A549 treated with dexamethasone at 1 μM for 4 hours (cell line): ENCODE measurements around the gene GOLGA6L4. TPM values are rescaled to one million over a fixed set of nuclear protein-coding genes. Genes with fewer than 3 reads are reported as not detected.

Source experiments
- total RNA-seq: library from RNA; stranded (reverse); fragments of 200-300 nt; extraction: Qiagen RNA extraction; gene quantifications from 5 replicates; pipeline ENCODE4 v1.2.3, GENCODE V29; 2022

Gene GOLGA6L4, protein sequence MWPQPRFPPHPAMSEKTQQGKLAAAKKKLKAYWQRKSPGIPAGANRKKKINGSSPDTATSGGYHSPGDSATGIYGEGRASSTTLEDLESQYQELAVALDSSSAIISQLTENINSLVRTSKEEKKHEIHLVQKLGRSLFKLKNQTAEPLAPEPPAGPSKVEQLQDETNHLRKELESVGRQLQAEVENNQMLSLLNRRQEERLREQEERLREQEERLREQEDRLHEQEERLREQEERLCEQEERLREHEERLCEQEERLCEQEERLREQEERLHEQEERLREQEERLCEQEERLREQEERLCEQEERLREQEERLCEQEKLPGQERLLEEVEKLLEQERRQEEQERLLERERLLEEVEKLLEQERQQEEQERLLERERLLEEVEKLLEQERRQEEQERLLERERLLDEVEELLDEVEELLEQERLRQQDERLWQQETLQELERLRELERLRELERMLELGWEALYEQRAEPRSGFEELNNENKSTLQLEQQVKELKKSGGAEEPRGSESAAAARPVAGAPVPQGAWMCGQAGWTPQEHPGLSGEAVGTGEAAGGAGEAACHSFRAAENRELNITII
- total RNA-seq: 0.39 to 1.4 TPM (median 1.2 TPM) in 5 replicates

DNA sequence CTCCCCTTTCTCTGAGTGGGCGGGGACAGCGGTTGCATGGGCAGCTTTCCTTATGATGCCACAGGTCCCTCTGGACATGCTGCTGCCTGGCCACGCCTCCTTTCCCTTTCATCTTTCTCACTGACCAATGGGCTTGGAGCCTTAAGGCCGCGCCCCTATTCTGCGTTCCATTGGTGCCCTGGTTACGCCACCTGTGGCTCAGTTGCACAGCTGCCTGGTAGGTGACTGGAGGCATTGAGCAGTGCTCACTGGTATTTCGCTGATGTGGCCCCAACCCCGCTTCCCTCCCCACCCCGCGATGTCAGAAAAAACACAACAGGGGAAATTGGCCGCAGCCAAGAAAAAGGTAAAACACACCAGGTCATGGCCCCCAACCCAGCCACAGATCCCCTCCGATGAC lies at the start of gene GOLGA6L4:
Gene GOLGA6L4 (plus strand): TSS at position 201 of the 400 bp plus-strand sequence. CDS start 62 bp downstream, at position 263.

